Measurements from ENCODE around the gene PDZD4.

- TF ChIP-seq CTCF (conservative IDR thresholded peaks at IDR 0.05; ENCODE audit: low read length) (no peak), EZH2phosphoT487 (IDR thresholded peaks at IDR 0.05; ENCODE audit: borderline replicate concordance, low read depth, low read length) (no peak)
These were observed 49.5 kb upstream of the PDZD4 start for GRCh38 chrX:153879741-153880439.

All from OCI-LY7 (cell line).